A549 (cell line): ENCODE measurements around the gene TCF4. TPM values are rescaled to one million over a fixed set of nuclear protein-coding genes. Genes with fewer than 3 reads are reported as not detected.

Experiments used
- ATAC-seq, 2 experiments: fragments of 200-7000 bp in 1 of 2; fragments of >200 bp in 1 of 2; cut with Nextera tagmentation in 1 of 2; cut with Tn5 transposase in 1 of 2; 3 replicates each; pipeline versions ENCODE4 v1.8.0 to v1.9.1; 2018 to 2020; ENCODE audit warnings: mild to moderate bottlenecking in 1 of 2, moderate library complexity in 1 of 2
- CTCF ChIA-PET: fragments of 300-600 bp; sonication (Branson Sonifier 250); formaldehyde crosslinking; extraction: SDS; loops from one replicate; lab custom pipeline; 2021; ENCODE audit warnings: antibody characterized with exemption, inconsistent platforms; lab: Yijun Ruan, JAX
- POLR2A ChIA-PET: fragments of 350-600 bp; formaldehyde crosslinking; extraction: SDS; loops from one replicate; lab custom pipeline; 2021; ENCODE audit warnings: antibody characterized with exemption, inconsistent platforms; lab: Yijun Ruan, JAX
- DNase-seq, 2 experiments: peaks; one replicate each; pipeline versions ENCODE4 v3.0.0 to v3.0.0-alpha.2; 2011 to 2016; ENCODE audit warnings: low read depth in 1 of 2, low spot score in 1 of 2
- FAIRE-seq: peaks from 2 replicates; lab custom pipeline; 2011; peaks lifted over from hg19 to GRCh38; lab: Jason Lieb, UNC
- H3K27ac ChIP-seq, 2 experiments: fragments of >200 bp; sonication (Bioruptor Twin); formaldehyde crosslinking; 3 replicates each; pipeline ENCODE4 v1.5.1; 2016 to 2017
- H3K4me1 ChIP-seq: fragments of >200 bp; sonication (Bioruptor Twin); formaldehyde crosslinking; 3 replicates; pipeline ENCODE4 v1.6.1; 2016
- H3K4me2 ChIP-seq: fragments of >200 bp; sonication (Bioruptor Twin); formaldehyde crosslinking; 3 replicates; pipeline ENCODE4 v1.6.1; 2016
- H3K4me3 ChIP-seq: fragments of >200 bp; sonication (Bioruptor Twin); formaldehyde crosslinking; 3 replicates; pipeline ENCODE4 v1.5.1; 2016
- H3K9me3 ChIP-seq: fragments of >200 bp; sonication (Bioruptor Twin); formaldehyde crosslinking; 3 replicates; pipeline ENCODE4 v1.6.1; 2016
- CBX8 ChIP-seq: fragments of 200-600 bp; sonication (generic); IDR thresholded peaks from 2 replicates; pipeline ENCODE4 v1.6.1; 2016
- CHD2 ChIP-seq: fragments of 150-350 bp; IDR thresholded peaks from 2 replicates; pipeline ENCODE4 v1.6.1; 2014; ENCODE audit warnings: low read length; ENCODE audit not compliant: partially characterized antibody
- CHD4 ChIP-seq: fragments of 200-600 bp; sonication (generic); IDR thresholded peaks from 2 replicates; pipeline ENCODE4 v1.6.1; 2016; ENCODE audit warnings: antibody characterized with exemption, mild to moderate bottlenecking, borderline replicate concordance
- EHF ChIP-seq: fragments of 250-450 bp; sonication (Bioruptor Pico); IDR thresholded peaks from 2 replicates; pipeline ENCODE4 v1.5.0; 2020; ENCODE audit warnings: mild to moderate bottlenecking
- EP300 ChIP-seq, 2 experiments: fragments of >200 bp; sonication (Bioruptor Twin); formaldehyde crosslinking; IDR thresholded peaks; 2 replicates in 1 of 2; 3 replicates in 1 of 2; pipeline ENCODE4 v1.6.1; 2016 to 2017
- FOSB ChIP-seq: fragments of 250-450 bp; sonication (Bioruptor Pico); IDR thresholded peaks from 2 replicates; pipeline ENCODE4 v1.5.0; 2020; ENCODE audit warnings: mild to moderate bottlenecking, moderate library complexity
- HEYL ChIP-seq: fragments of 250-450 bp; sonication (Bioruptor Pico); IDR thresholded peaks from 2 replicates; pipeline ENCODE4 v1.8.0; 2021; ENCODE audit warnings: mild to moderate bottlenecking, moderate library complexity
- HOXA7 ChIP-seq: fragments of 250-450 bp; sonication (Bioruptor Pico); IDR thresholded peaks from 2 replicates; pipeline ENCODE4 v1.5.0; 2020; ENCODE audit warnings: mild to moderate bottlenecking, moderate library complexity
- JUNB ChIP-seq: fragments of >200 bp; sonication (Bioruptor Twin); formaldehyde crosslinking; IDR thresholded peaks from 2 replicates; pipeline ENCODE4 v1.6.1; 2016
- KDM5A ChIP-seq: fragments of 200-600 bp; sonication (generic); IDR thresholded peaks from 2 replicates; pipeline ENCODE4 v1.6.1; 2016; ENCODE audit warnings: antibody characterized with exemption, mild to moderate bottlenecking
- NPAS2 ChIP-seq: fragments of 250-450 bp; sonication (Bioruptor Pico); IDR thresholded peaks from 2 replicates; pipeline ENCODE4 v1.8.0; 2022; ENCODE audit warnings: mild to moderate bottlenecking, moderate library complexity, borderline replicate concordance
- POLR2AphosphoS2 ChIP-seq: conservative IDR thresholded peaks from 2 replicates; pipeline ENCODE4 v1.6.1; 2012; ENCODE audit warnings: low read length, improper control_type of control experiment, inconsistent platforms
- RAD21 ChIP-seq, 2 experiments: fragments of >200 bp in 1 of 2; sonication (Bioruptor Twin) in 1 of 2; formaldehyde crosslinking in 1 of 2; IDR thresholded peaks in 1 of 2; conservative IDR thresholded peaks in 1 of 2; 2 replicates in 1 of 2; 3 replicates in 1 of 2; pipeline ENCODE4 v1.6.1; 2012 to 2018; ENCODE audit warnings: inconsistent platforms in 1 of 2
- RARB ChIP-seq: fragments of 250-450 bp; sonication (Bioruptor Pico); IDR thresholded peaks from 2 replicates; pipeline ENCODE4 v1.8.0; 2021; ENCODE audit warnings: mild to moderate bottlenecking, moderate library complexity
- RFX5 ChIP-seq: fragments of 450-650 bp; IDR thresholded peaks from 2 replicates; pipeline ENCODE4 v1.7.1; 2014; ENCODE audit warnings: antibody characterized with exemption, mild to moderate bottlenecking, moderate library complexity
- RNF2 ChIP-seq: fragments of 200-600 bp; sonication (generic); IDR thresholded peaks from 2 replicates; pipeline ENCODE4 v1.6.1; 2016; ENCODE audit warnings: low read depth, mild to moderate bottlenecking, antibody characterized with exemption, moderate library complexity, borderline replicate concordance
- SMC3 ChIP-seq: fragments of >200 bp; sonication (Bioruptor Twin); formaldehyde crosslinking; IDR thresholded peaks from 3 replicates; pipeline ENCODE4 v1.6.1; 2018; ENCODE audit warnings: inconsistent platforms
- SREBF2 ChIP-seq: fragments of 450-650 bp; IDR thresholded peaks from 2 replicates; pipeline ENCODE4 v1.6.1; 2014; ENCODE audit warnings: mild to moderate bottlenecking, moderate library complexity
- ZC3H11A ChIP-seq: fragments of 450-650 bp; IDR thresholded peaks from 2 replicates; pipeline ENCODE4 v1.6.1; 2014; ENCODE audit warnings: antibody characterized with exemption, mild to moderate bottlenecking
- WGBS: methylation state at CpG from one replicate; pipeline ENCODE4 v1.1.6; 2017; ENCODE audit errors: missing lambda C conversion rate; 5-methylcytosine and 5-hydroxymethylcytosine counted together
- polyA plus RNA-seq, 4 experiments: library from polyadenylated mRNA; depleted of rRNA in 3 of 4; stranded (reverse); fragments of >200 nt; fragmentation: RNase III in 1 of 4; extraction: RNeasy Plus Mini Kit Qiagen cat#74134 plus additional on column Dnase treatment in 1 of 4; gene quantifications; 2 replicates in 3 of 4; 3 replicates in 1 of 4; pipeline ENCODE4 v1.2.3, GENCODE V29; 2011 to 2017
- TF ChIP-seq, protein P1 (sequence below): IDR thresholded peaks from 2 replicates; pipeline ENCODE4 v1.6.1; 2012; ENCODE audit warnings: low read depth, borderline replicate concordance
- TF ChIP-seq, protein P2 (sequence below): fragments of >200 bp; sonication (Bioruptor Twin); formaldehyde crosslinking; IDR thresholded peaks from 3 replicates; pipeline ENCODE4 v1.6.1; 2016
- TF ChIP-seq, protein P3 (sequence below): fragments of >200 bp; sonication (Bioruptor Twin); formaldehyde crosslinking; IDR thresholded peaks from 2 replicates; pipeline ENCODE4 v1.6.1; 2016
- TF ChIP-seq, protein P4 (sequence below): fragments of >200 bp; sonication (Bioruptor Twin); formaldehyde crosslinking; IDR thresholded peaks from 3 replicates; pipeline ENCODE4 v1.5.1; 2016
- TF ChIP-seq, protein P5 (sequence below): IDR thresholded peaks from 2 replicates; pipeline ENCODE4 v1.6.1; 2012

Gene TCF4
- polyA plus RNA-seq, 2 of the 4 experiments (the other 2 are of a cell fraction) = 3.0 to 4.0 TPM

DNA sequence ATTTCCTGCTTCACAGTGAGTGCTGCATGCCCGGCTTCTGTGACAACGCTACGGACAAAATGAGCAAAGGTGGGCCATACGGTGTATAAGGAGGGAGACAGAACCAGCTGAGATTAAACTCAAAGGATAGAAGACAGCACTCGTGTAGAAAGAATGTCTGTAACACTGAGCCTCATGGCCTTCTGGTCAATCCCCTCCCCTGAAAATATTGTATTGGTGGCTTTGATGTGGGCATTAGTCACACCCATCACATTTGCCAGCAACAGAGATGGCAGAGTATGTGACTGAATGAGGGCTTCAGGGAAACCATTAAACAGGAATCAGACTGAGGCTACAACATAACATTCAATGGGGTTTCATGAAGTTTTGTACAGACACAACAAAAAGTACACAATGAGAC is 341.0 kb downstream of the TCF4 start:
- POLR2A ChIA-PET = no interaction called here
- DNase-seq (no peak), ATAC-seq (no peak), FAIRE-seq (no peak)
- no peak for TF ChIP-seq SMC3
- TF ChIP-seq, protein P1, sequence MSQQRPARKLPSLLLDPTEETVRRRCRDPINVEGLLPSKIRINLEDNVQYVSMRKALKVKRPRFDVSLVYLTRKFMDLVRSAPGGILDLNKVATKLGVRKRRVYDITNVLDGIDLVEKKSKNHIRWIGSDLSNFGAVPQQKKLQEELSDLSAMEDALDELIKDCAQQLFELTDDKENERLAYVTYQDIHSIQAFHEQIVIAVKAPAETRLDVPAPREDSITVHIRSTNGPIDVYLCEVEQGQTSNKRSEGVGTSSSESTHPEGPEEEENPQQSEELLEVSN = no peak
- CTCF ChIA-PET = interaction anchor here (2.2 kb wide), 1 partner anchor 12 kb away, joined by 10 read pairs; no protein-coding TSS in a partner anchor
- Histone ChIP-seq H3K27ac (no peak overlapping the region), H3K4me3 (no peak overlapping the region), H3K9me3 (no peaks in the 10 kb centered on the region), H3K4me2 (no peak overlapping the region), H3K4me1 (no peaks in the 10 kb centered on the region)
- WGBS = 83% methylated on average over 5 of the region's 5 CpGs

DNA sequence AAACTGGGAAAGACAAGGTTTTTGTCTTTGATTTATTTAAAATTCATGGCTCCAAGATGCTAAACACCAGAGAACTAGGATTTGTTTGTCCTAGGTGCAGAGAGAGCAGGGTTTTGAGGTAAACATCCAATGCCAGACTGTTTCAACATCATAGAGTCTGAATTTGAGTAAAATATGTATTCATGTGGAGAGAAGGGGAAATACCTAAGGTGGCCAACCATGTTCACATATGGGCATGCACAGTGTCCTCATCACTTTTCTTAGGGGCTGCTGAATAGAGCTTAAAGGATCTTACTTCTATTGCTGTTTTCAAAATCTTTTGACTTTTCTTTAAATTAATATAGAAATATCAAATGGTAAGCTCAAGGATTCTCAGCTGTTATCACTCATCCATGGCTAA is 341.7 kb downstream of the TCF4 start:
- DNase-seq (no peak), ATAC-seq (no peak), FAIRE-seq (no peak)
- ChIA-PET CTCF (interaction anchor here (0.6 to 2.2 kb wide), 2 partner anchors 12 to 149 kb away, joined by 3 to 10 read pairs; no protein-coding TSS in a partner anchor), POLR2A (no interaction called here)
- Histone ChIP-seq H3K4me2 (no peak overlapping the region), H3K27ac (no peak overlapping the region), H3K4me1 (no peaks in the 10 kb centered on the region), H3K9me3 (no peaks in the 10 kb centered on the region), H3K4me3 (no peak overlapping the region)
- TF ChIP-seq RFX5 (no peak), JUNB (no peak), NPAS2 (no peak), CBX8 (no peak), EP300 (IDR thresholded peaks at IDR 0.05) (no peak), RAD21 (conservative IDR thresholded peaks at IDR 0.05 in 1 of 2, IDR thresholded peaks at IDR 0.05 in 1 of 2) (no peak)
- TF ChIP-seq, protein P2, sequence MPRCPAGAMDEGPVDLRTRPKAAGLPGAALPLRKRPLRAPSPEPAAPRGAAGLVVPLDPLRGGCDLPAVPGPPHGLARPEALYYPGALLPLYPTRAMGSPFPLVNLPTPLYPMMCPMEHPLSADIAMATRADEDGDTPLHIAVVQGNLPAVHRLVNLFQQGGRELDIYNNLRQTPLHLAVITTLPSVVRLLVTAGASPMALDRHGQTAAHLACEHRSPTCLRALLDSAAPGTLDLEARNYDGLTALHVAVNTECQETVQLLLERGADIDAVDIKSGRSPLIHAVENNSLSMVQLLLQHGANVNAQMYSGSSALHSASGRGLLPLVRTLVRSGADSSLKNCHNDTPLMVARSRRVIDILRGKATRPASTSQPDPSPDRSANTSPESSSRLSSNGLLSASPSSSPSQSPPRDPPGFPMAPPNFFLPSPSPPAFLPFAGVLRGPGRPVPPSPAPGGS = no peak
- TF ChIP-seq, all 56 proteins: peak for 0

DNA sequence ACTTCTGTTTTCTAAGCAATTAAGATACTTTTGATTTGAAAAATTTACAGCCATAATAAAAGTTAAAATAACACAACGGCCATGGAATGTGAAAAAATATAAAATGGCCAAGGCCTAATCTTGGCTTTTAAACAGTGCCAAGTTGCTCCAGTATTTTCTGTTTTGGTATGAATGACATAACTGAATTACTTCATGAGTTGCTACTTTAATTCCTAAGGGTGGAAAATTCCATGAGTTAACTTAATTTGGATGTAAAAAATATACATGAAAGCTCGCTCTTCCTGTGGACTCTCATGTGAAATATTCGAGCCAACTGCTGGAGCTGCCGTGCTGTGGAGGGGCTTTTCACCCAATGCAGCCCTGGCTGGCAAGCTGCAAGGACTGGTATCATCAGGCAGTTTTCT is 342.8 kb downstream of the TCF4 start:
- ChIA-PET CTCF (interaction anchor here (2.2 to 2.5 kb wide), 2 partner anchors 10 kb away, joined by 10 to 15 read pairs; no protein-coding TSS in a partner anchor), POLR2A (no interaction called here)
- Histone ChIP-seq H3K27ac (no peak overlapping the region), H3K4me2 (no peak overlapping the region), H3K4me1 (no peaks in the 10 kb centered on the region), H3K9me3 (no peaks in the 10 kb centered on the region), H3K4me3 (no peak overlapping the region)
- no peak for ATAC-seq
- DNase-seq = no peak
- WGBS = 78% methylated on average over 4 of the region's 4 CpGs
- no peak for FAIRE-seq
- TF ChIP-seq HEYL (CRISPR knock-in tag) (no peak), RNF2 (no peak), FOSB (CRISPR knock-in tag) (no peak), JUNB (no peak), POLR2AphosphoS2 (no peak), ZC3H11A (no peak), CHD4 (no peak), RARB (CRISPR knock-in tag) (no peak), HOXA7 (CRISPR knock-in tag) (no peak), SREBF2 (no peak), CHD2 (no peak), EHF (CRISPR knock-in tag) (no peak), KDM5A (no peak), EP300 (IDR thresholded peaks at IDR 0.05) (no peak)
- TF ChIP-seq, protein P3, sequence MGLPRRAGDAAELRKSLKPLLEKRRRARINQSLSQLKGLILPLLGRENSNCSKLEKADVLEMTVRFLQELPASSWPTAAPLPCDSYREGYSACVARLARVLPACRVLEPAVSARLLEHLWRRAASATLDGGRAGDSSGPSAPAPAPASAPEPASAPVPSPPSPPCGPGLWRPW = no peak
- TF ChIP-seq, protein P4, sequence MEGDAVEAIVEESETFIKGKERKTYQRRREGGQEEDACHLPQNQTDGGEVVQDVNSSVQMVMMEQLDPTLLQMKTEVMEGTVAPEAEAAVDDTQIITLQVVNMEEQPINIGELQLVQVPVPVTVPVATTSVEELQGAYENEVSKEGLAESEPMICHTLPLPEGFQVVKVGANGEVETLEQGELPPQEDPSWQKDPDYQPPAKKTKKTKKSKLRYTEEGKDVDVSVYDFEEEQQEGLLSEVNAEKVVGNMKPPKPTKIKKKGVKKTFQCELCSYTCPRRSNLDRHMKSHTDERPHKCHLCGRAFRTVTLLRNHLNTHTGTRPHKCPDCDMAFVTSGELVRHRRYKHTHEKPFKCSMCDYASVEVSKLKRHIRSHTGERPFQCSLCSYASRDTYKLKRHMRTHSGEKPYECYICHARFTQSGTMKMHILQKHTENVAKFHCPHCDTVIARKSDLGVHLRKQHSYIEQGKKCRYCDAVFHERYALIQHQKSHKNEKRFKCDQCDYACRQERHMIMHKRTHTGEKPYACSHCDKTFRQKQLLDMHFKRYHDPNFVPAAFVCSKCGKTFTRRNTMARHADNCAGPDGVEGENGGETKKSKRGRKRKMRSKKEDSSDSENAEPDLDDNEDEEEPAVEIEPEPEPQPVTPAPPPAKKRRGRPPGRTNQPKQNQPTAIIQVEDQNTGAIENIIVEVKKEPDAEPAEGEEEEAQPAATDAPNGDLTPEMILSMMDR = no peak
- TF ChIP-seq, protein P5, sequence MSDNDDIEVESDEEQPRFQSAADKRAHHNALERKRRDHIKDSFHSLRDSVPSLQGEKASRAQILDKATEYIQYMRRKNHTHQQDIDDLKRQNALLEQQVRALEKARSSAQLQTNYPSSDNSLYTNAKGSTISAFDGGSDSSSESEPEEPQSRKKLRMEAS = no peak
- TF ChIP-seq, protein P1 = no peak
